Measurements from ENCODE around the gene GUCA2B.

GUCA2B gene

GRCh38 chr1:42171679-42172266, 18.6 kb downstream of the GUCA2B start:
- Histone ChIP-seq H3K27ac (replicated peaks) (no peak overlapping the region), H3K4me3 (replicated peaks; ENCODE audit: insufficient read depth, low read length) (no peak overlapping the region), H3K27me3 (ENCODE audit: insufficient read depth, poor library complexity, severe bottlenecking) (no peaks in the 10 kb centered on the region)
- no peak for TF ChIP-seq REST (IDR thresholded peaks at IDR 0.05; ENCODE audit: insufficient replicate concordance, low read depth)
- TF ChIP-seq POLR2AphosphoS5 (IDR thresholded peaks at IDR 0.05; ENCODE audit: low read depth) = no peak
- TF ChIP-seq SPI1 (IDR thresholded peaks at IDR 0.05; ENCODE audit: borderline replicate concordance, low read depth) = no peak
- TF ChIP-seq GABPA (IDR thresholded peaks at IDR 0.05; ENCODE audit: low read depth) = no peak
- TF ChIP-seq CTCF (IDR thresholded peaks at IDR 0.05; ENCODE audit: insufficient read depth, low read length) = no peak
- DNase-seq (ENCODE audit: low read depth in 1 of 2, low spot score in 1 of 2) = no peak

DNA sequence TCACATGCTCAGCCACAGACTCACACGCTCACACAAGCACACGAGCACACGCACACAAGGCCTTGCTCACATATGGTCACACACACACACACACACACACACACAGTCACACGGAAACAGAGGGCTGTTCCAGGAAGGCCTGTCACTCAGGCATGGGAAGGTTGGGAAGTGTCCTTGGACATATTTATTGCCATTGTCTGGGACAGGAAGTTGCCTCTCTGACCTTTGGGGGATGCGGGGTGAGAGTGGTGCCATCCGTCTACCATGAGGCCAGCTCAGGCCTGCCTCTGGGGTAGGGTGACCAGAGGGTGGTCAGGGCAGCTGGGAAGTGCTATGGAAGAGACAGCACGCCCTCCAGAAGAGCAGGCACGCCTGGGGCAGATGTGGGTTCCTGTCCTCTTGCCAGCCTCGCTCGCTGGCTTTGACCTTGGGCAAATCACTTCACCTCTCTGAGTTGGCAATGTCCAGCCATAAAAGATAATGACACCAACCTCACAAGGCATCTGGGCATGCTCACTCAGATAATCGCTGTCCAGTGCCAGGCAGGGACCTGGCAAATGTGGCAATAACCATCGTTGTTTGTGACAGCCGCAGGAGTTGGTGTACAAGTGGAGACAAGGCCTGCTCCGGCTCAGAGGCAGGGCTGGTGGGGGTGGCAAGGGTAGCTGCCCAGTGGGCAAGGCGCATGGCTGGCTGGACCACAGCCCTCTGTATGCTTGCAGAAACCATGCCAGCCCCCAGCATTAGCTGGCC, 19.3 kb downstream of the GUCA2B start:
- no peak overlapping the region for H3K27ac ChIP-seq (replicated peaks)
- TF ChIP-seq REST (IDR thresholded peaks at IDR 0.05; ENCODE audit: insufficient replicate concordance, low read depth) (no peak), POLR2AphosphoS5 (IDR thresholded peaks at IDR 0.05; ENCODE audit: low read depth) (no peak), SPI1 (IDR thresholded peaks at IDR 0.05; ENCODE audit: borderline replicate concordance, low read depth) (no peak), CTCF (IDR thresholded peaks at IDR 0.05; ENCODE audit: insufficient read depth, low read length) (no peak), GABPA (IDR thresholded peaks at IDR 0.05; ENCODE audit: low read depth) (no peak)
- no peak for DNase-seq (ENCODE audit: low read depth in 1 of 2, low spot score in 1 of 2)
- no peak overlapping the region for H3K4me3 ChIP-seq (replicated peaks; ENCODE audit: insufficient read depth, low read length)
- no peaks in the 10 kb centered on the region for H3K27me3 ChIP-seq (ENCODE audit: insufficient read depth, poor library complexity, severe bottlenecking)

GRCh38 chr1:42173155-42173933, 20.1 kb downstream of the GUCA2B start:
- H3K27me3 ChIP-seq (ENCODE audit: insufficient read depth, poor library complexity, severe bottlenecking) = no peaks in the 10 kb centered on the region
- DNase-seq (ENCODE audit: low read depth in 1 of 2, low spot score in 1 of 2) = peak; percentile 15 to 64
- TF ChIP-seq REST (IDR thresholded peaks at IDR 0.05; ENCODE audit: insufficient replicate concordance, low read depth) (no peak), CTCF (IDR thresholded peaks at IDR 0.05; ENCODE audit: insufficient read depth, low read length) (peak; percentile 97), SPI1 (IDR thresholded peaks at IDR 0.05; ENCODE audit: borderline replicate concordance, low read depth) (peak; percentile 15; the same call in 1 of the 2 replicates)
- no peak overlapping the region for H3K4me3 ChIP-seq (replicated peaks; ENCODE audit: insufficient read depth, low read length)
- H3K27ac ChIP-seq (replicated peaks) = no peak overlapping the region
